Natural killer cell (primary cell): ENCODE results near the gene RABL3. TPM values are rescaled to one million over a fixed set of nuclear protein-coding genes. Genes with fewer than 3 reads are reported as not detected.
"Not testable (repeated sequence)": the region's sequence is repeated elsewhere in the genome, so short reads cannot be mapped to it uniquely, and the experiment has no call there.

Experiments used
- ATAC-seq, 3 donors: fragments of 150-1000 bp in 2 of 3; fragments of 200-7000 bp in 1 of 3; cut with Tn5 transposase; 1 replicate in 1 of 3; 2 replicates in 2 of 3; pipeline ENCODE4 v1.10.0; 2021; ENCODE audit warnings: mild to moderate bottlenecking in 2 of 3, moderate library complexity in 2 of 3
- DNase-seq, 2 donors: peaks; one replicate each; pipeline versions ENCODE4 v3.0.0 to v3.0.0-alpha.2; 2013 to 2021; ENCODE audit warnings: mixed read lengths in 1 of 2
- H3K27ac ChIP-seq: one replicate; pipeline ENCODE4 v1.5.1; 2013; ENCODE audit warnings: mild to moderate bottlenecking, low read length
- H3K27me3 ChIP-seq: one replicate; pipeline ENCODE4 v1.6.1; 2013; ENCODE audit warnings: low read length; ENCODE audit not compliant: control insufficient read depth, insufficient read depth
- H3K36me3 ChIP-seq: one replicate; pipeline ENCODE4 v1.6.1; 2013; ENCODE audit warnings: low read length; ENCODE audit not compliant: control insufficient read depth, insufficient read depth
- H3K4me1 ChIP-seq: one replicate; pipeline ENCODE4 v1.6.1; 2013; ENCODE audit warnings: low read length; ENCODE audit not compliant: control insufficient read depth, insufficient read depth
- H3K4me3 ChIP-seq: one replicate; pipeline ENCODE4 v1.5.1; 2013; ENCODE audit warnings: low read length
- H3K9me3 ChIP-seq: one replicate; pipeline ENCODE4 v1.6.1; 2013; ENCODE audit warnings: low read length; ENCODE audit not compliant: control insufficient read depth, insufficient read depth
- H3K27ac Mint-ChIP-seq, 2 donors: one replicate each; pipeline ENCODE4 v1.8.0; 2022; ENCODE audit warnings: mild to moderate bottlenecking in 2 of 2, mixed read lengths in 2 of 2, moderate library complexity in 1 of 2
- H3K27me3 Mint-ChIP-seq, 2 donors: one replicate each; pipeline ENCODE4 v1.8.0; 2022; ENCODE audit warnings: low read depth in 2 of 2, mixed read lengths in 2 of 2
- H3K36me3 Mint-ChIP-seq: one replicate; pipeline ENCODE4 v1.8.0; 2022; ENCODE audit warnings: mixed read lengths
- H3K4me1 Mint-ChIP-seq, 2 donors: one replicate each; pipeline ENCODE4 v1.8.0; 2022; ENCODE audit warnings: mixed read lengths in 2 of 2
- H3K4me3 Mint-ChIP-seq: one replicate; pipeline ENCODE4 v1.8.0; 2022; ENCODE audit warnings: mild to moderate bottlenecking, moderate library complexity, mixed read lengths
- H3K9me3 Mint-ChIP-seq, 2 donors: one replicate each; pipeline ENCODE4 v1.8.0; 2022; ENCODE audit warnings: mixed read lengths in 2 of 2
- WGBS: methylation state at CpG from one replicate; pipeline ENCODE4 v1.1.7; 2013; ENCODE audit warnings: missing lambda C conversion rate; ENCODE audit not compliant: insufficient coverage; 5-methylcytosine and 5-hydroxymethylcytosine counted together
- intact Hi-C: fragments of 100-400 bp; cut with micrococcal nuclease; formaldehyde crosslinking; loops from one replicate; pipeline ENCODE4 v1.14.2; 2022
- total RNA-seq, 4 donors: library from RNA; stranded (reverse); fragments of 120-200 nt in 1 of 4; gene quantifications; one replicate each; pipeline versions ENCODE4 v1.2.3 to v1.2.4, GENCODE V29; 2013 to 2022
- TF ChIP-seq, protein P1 (sequence below): fragments of 200-600 bp; IDR thresholded peaks from one replicate; pipeline ENCODE4 v1.8.0; 2022; ENCODE audit warnings: antibody characterized with exemption

RABL3 gene
- total RNA-seq, 3 donors from 2014 or later (not counting 1 experiment from before 2014, with no cell fraction given): 11.7 to 18.4 (median 16.7) TPM

DNA sequence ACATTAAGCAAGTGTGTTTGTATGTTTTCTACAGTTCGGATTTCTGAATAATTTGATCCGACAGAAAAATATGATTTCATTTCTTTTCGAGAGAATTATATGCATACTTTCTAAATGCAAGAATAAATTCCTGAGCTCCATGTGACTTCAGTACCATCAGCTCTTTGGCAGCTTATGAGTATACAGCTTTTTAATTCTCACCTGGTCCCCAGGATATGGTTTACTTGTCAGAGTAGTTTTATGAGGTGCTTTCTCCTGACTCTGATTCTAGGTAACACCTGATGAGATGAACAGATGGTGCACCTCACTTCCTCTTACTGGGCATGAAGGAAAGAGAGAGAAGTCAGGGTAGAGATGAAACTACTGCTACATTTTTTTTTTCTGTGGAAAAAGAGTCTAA, 63.3 kb downstream of the RABL3 start:
- DNase-seq: no peak
- 83% methylated on average over 3 of the region's 3 CpGs for WGBS
- H3K36me3 Mint-ChIP-seq: no peaks in the 10 kb centered on the region
- ATAC-seq: no peak
- Histone ChIP-seq H3K27ac (no peak overlapping the region), H3K27me3 (no peaks in the 10 kb centered on the region), H3K4me1 (no peaks in the 10 kb centered on the region), H3K4me3 (no peak overlapping the region), H3K36me3 (no peaks in the 10 kb centered on the region), H3K9me3 (no peaks in the 10 kb centered on the region)
- no peak overlapping the region for H3K4me3 Mint-ChIP-seq
- TF ChIP-seq, protein P1, sequence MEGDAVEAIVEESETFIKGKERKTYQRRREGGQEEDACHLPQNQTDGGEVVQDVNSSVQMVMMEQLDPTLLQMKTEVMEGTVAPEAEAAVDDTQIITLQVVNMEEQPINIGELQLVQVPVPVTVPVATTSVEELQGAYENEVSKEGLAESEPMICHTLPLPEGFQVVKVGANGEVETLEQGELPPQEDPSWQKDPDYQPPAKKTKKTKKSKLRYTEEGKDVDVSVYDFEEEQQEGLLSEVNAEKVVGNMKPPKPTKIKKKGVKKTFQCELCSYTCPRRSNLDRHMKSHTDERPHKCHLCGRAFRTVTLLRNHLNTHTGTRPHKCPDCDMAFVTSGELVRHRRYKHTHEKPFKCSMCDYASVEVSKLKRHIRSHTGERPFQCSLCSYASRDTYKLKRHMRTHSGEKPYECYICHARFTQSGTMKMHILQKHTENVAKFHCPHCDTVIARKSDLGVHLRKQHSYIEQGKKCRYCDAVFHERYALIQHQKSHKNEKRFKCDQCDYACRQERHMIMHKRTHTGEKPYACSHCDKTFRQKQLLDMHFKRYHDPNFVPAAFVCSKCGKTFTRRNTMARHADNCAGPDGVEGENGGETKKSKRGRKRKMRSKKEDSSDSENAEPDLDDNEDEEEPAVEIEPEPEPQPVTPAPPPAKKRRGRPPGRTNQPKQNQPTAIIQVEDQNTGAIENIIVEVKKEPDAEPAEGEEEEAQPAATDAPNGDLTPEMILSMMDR: no peak
- H3K27me3 Mint-ChIP-seq: peaks cover 4 to 28% of the 10 kb centered on the region in 2 donors
- H3K4me1 Mint-ChIP-seq: peaks cover 5 to 6% of the 10 kb centered on the region in 2 donors
- intact Hi-C loops: no loop called here
- no peak overlapping the region for H3K27ac Mint-ChIP-seq
- no peaks in the 10 kb centered on the region for H3K9me3 Mint-ChIP-seq

DNA sequence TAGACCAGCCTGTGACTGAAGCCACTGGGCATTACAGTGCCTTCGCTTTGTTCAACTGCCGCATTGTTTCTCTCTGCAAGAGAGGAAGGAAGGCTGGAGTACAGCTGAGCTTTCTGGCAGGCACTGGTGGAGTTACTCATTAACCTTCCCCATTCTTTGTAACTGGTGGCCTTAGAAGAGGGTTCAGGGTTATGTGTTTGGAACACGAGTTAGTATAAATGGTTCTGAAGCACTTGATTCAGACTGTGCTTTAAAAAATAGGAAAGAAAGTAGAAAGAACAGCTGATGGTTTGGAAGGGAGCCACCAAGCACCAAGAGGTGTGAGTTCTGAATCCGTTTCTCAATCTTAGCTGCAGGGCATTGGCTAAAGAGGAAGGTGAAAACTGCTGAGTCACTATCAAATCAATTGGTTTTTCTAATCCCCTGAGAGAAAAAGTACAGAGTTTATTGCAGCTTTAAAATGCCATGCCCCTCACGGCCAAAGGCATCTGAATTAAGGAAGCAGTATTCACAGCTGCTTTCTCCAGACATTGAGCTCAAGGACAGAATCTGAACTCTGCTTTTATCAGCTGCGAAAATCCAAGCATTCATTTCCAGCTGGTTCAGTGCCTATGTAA, 63.9 kb downstream of the RABL3 start:
- Mint-ChIP-seq H3K27me3 (peaks cover 4 to 28% of the 10 kb centered on the region in 2 donors), H3K4me1 (peaks cover 5 to 6% of the 10 kb centered on the region in 2 donors), H3K4me3 (no peak overlapping the region), H3K27ac (no peak overlapping the region), H3K36me3 (no peaks in the 10 kb centered on the region), H3K9me3 (no peaks in the 10 kb centered on the region)
- H3K4me3 ChIP-seq: no peak overlapping the region
- H3K27ac ChIP-seq: no peak overlapping the region
- no peaks in the 10 kb centered on the region for H3K36me3 ChIP-seq
- H3K9me3 ChIP-seq: no peaks in the 10 kb centered on the region
- H3K4me1 ChIP-seq: no peaks in the 10 kb centered on the region
- TF ChIP-seq, protein P1: no peak
- no peaks in the 10 kb centered on the region for H3K27me3 ChIP-seq
- intact Hi-C loops: no loop called here
- ATAC-seq (peak in 1 of 3 donors; percentile 22), DNase-seq (no peak)
- 11% methylated on average over 6 of the region's 6 CpGs for WGBS

DNA sequence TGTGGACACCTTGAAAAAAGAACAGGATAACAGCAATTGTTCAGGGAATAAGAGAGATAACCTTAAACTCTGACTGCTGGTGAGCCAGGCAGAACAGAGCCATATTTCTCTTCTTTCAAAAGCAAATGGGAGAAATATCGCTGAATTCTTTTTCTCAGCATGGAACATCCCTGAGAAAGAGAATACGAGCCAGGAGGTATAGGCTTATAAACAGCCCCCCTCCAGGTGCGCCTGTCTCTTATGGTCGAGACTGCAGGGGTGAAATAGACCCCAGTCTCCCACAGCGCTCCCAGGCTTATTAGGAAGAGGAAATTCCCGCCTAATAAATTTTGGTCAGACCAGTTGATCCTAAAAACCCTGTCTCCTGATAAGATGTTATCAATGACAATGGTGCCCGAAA, 65.1 kb downstream of the RABL3 start:
- H3K27ac ChIP-seq, H3K4me1 Mint-ChIP-seq, intact Hi-C loops, ATAC-seq, H3K9me3 Mint-ChIP-seq, DNase-seq, H3K4me1 ChIP-seq, H3K27me3 ChIP-seq, H3K9me3 ChIP-seq, H3K36me3 Mint-ChIP-seq, H3K4me3 Mint-ChIP-seq, H3K36me3 ChIP-seq, H3K27ac Mint-ChIP-seq, H3K4me3 ChIP-seq: not testable (repeated sequence)
- H3K27me3 Mint-ChIP-seq: peaks cover 4 to 28% of the 10 kb centered on the region in 2 donors
- 81% methylated on average over 5 of the region's 7 CpGs for WGBS

DNA sequence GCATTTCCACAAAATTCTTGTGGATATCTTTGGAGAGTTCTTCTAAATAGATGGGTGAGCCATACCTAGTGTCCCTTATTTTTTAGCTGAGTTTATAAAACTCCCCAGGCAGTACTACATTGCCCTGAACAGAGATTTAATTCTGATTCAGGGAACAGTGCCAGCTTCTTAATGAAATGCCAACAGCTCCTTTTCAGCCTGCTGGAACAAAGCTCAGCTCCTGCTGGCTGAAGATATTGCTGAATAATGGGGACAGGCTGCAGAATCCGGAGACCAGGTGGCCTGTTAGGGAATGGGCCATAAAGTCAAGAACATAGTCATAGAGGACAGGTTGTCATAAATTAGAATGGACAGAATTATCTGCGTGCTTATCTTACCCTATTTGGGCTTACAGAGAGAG, 69.2 kb downstream of the RABL3 start:
- TF ChIP-seq, protein P1: no peak
- Mint-ChIP-seq H3K4me3 (no peak overlapping the region), H3K36me3 (no peaks in the 10 kb centered on the region), H3K4me1 (peaks cover under 1% of the 10 kb centered on the region in 2 donors), H3K27me3 (peaks cover 4 to 14% of the 10 kb centered on the region in 2 donors), H3K9me3 (no peaks in the 10 kb centered on the region), H3K27ac (no peak overlapping the region)
- WGBS: 86% methylated on average over 1 of the region's 2 CpGs
- no peak overlapping the region for H3K27ac ChIP-seq
- no peaks in the 10 kb centered on the region for H3K9me3 ChIP-seq
- DNase-seq (no peak), ATAC-seq (no peak)
- H3K36me3 ChIP-seq: no peaks in the 10 kb centered on the region
- no peak overlapping the region for H3K4me3 ChIP-seq
- H3K4me1 ChIP-seq: no peaks in the 10 kb centered on the region
- no peaks in the 10 kb centered on the region for H3K27me3 ChIP-seq
- intact Hi-C loops: no loop called here
